HepG2 (cell line): ENCODE measurements around the gene CCT6A. TPM values are rescaled to one million over a fixed set of nuclear protein-coding genes. Genes with fewer than 3 reads are reported as not detected.

Experiments used
- GFI1 ChIP-seq: sonication (generic); formaldehyde crosslinking; IDR thresholded peaks from 2 replicates; pipeline ENCODE4 v1.5.0; 2020; ENCODE audit warnings: missing genetic modification reagents, mild to moderate bottlenecking, borderline replicate concordance
- HHEX ChIP-seq: IDR thresholded peaks from 2 replicates; pipeline ENCODE4 v1.6.1; 2016; ENCODE audit warnings: control low read depth
- HMGXB4 ChIP-seq, 2 experiments: sonication (generic) in 1 of 2; formaldehyde crosslinking in 1 of 2; IDR thresholded peaks; 2 replicates each; pipeline versions ENCODE4 v1.4.0 to v1.6.1; 2018 to 2020; ENCODE audit warnings: missing genetic modification reagents in 2 of 2, borderline replicate concordance in 1 of 2, low read depth in 1 of 2, mild to moderate bottlenecking in 1 of 2, missing biosample characterization in 1 of 2
- HOXD1 ChIP-seq: sonication (generic); formaldehyde crosslinking; IDR thresholded peaks from 2 replicates; pipeline ENCODE4 v1.5.0; 2020; ENCODE audit warnings: missing genetic modification reagents
- KDM3A ChIP-seq: IDR thresholded peaks from 2 replicates; pipeline ENCODE4 v1.6.1; 2018; ENCODE audit warnings: low read depth, missing compliant biosample characterization
- KLF12 ChIP-seq: sonication (generic); formaldehyde crosslinking; IDR thresholded peaks from 2 replicates; pipeline ENCODE4 v1.4.0; 2020; ENCODE audit warnings: missing genetic modification reagents, borderline replicate concordance
- NFKBIZ ChIP-seq: IDR thresholded peaks from 2 replicates; pipeline ENCODE4 v1.6.1; 2018; ENCODE audit warnings: missing genetic modification reagents, missing compliant biosample characterization
- NR2F2 ChIP-seq: IDR thresholded peaks from 2 replicates; pipeline ENCODE4 v1.6.1; 2012; ENCODE audit warnings: low read depth, inconsistent platforms, borderline replicate concordance
- SRY ChIP-seq: sonication (generic); formaldehyde crosslinking; IDR thresholded peaks from 2 replicates; pipeline ENCODE4 v1.8.0; 2022; ENCODE audit warnings: mild to moderate bottlenecking, missing genetic modification reagents
- ZMYM3 ChIP-seq: sonication (generic); formaldehyde crosslinking; IDR thresholded peaks from 2 replicates; pipeline ENCODE4 v1.5.1; 2020; ENCODE audit warnings: mild to moderate bottlenecking, missing genetic modification reagents
- ZNF260 ChIP-seq: sonication (generic); formaldehyde crosslinking; IDR thresholded peaks from 2 replicates; pipeline ENCODE4 v1.4.0; 2020; ENCODE audit warnings: missing genetic modification reagents, low read depth, mild to moderate bottlenecking, borderline replicate concordance
- ZNF329 ChIP-seq: sonication (generic); formaldehyde crosslinking; IDR thresholded peaks from 2 replicates; pipeline ENCODE4 v1.9.0; 2021; ENCODE audit warnings: low read depth, mild to moderate bottlenecking, missing genetic modification reagents
- polyA plus RNA-seq, 8 experiments: library from polyadenylated mRNA; depleted of rRNA in 3 of 8; stranded (reverse) in 7 of 8; unstranded in 1 of 8; fragments of >200 nt; fragmentation: Illumina TruSeq in 4 of 8; extraction: Trizol in 4 of 8; gene quantifications; 2 replicates each; pipeline versions ENCODE4 v1.2.1 to v1.2.3, GENCODE V29; 2011 to 2016; ENCODE audit warnings: low read depth in 4 of 8, missing spikeins in 1 of 8, mixed read lengths in 1 of 8; ENCODE audit not compliant: insufficient read depth in 1 of 8
- total RNA-seq, 5 experiments: library from RNA; depleted of rRNA; stranded (reverse); fragments of >200 nt; fragmentation: Illumina TruSeq; extraction: Trizol; gene quantifications; 2 replicates each; pipeline ENCODE4 v1.2.3, GENCODE V29; 2016; ENCODE audit warnings: low read depth in 1 of 5
- TF ChIP-seq, protein P1 (sequence below): sonication (generic); formaldehyde crosslinking; IDR thresholded peaks from 2 replicates; pipeline ENCODE4 v1.4.0; 2020; ENCODE audit warnings: missing genetic modification reagents

The CCT6A gene
- total and polyA plus RNA-seq, 2 of the 13 experiments (the other 11 are each of a cell fraction or from before 2014, with no cell fraction given) = 219 to 292 TPM

DNA sequence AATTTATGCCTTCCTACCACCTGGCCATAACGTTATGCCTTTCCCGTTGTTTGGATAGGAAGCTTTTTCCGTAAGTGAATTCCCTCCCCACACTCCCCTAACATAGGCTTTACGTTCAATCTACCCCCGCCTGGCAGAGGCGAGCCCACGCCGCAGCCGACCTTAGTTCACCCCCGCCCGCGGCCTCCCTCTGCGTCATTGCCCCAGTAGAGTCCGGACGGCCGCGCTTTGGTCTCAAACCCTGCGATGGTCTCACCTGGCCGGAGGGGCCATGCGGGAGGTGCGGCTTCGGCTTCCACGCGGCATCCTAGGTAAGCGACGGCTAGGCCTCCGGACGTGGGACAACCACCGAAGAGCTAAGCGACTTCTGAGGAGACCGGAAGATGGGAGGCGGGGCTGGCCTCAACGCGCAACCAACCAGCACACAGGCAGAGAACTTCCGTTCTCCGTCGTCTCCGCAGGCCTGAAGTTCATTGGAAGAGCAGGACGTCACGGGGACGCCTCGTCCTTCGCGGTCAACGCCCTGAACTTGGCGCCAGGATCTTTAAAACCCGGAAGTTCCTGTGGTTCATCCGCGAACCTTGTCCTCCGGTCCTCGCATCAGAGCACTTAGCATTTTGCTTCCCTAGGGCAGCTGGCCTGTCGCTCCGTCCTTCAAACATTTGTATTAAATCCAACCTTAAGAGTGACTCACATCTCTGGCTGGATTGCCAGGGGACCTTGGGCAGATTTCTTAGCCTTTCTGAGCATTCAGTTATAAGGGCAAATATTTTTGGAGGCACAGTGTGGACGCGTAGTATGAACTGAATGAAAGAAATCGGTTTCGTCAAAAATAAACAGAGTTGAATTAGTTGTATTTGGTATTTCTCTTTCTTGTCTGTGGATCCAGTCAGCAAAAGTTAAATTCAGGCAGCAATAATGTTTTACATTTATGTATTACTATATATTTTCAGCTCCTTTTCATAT lies 54.8 kb downstream of the CCT6A start, which contains the start of gene CHCHD2 (continued):
- TF ChIP-seq GFI1 (CRISPR knock-in tag) (no peak), KDM3A (CRISPR knock-in tag) (peak; percentile 58), NR2F2 (no peak; the same call in 1 of the 2 replicates), ZNF260 (CRISPR knock-in tag) (no peak), HHEX (no peak; the same call in 1 of the 2 replicates), ZNF329 (CRISPR knock-in tag) (no peak), HMGXB4 (CRISPR knock-in tag; IDR thresholded peaks at IDR 0.05; ENCODE audit: borderline replicate concordance in 1 of 2, low read depth in 1 of 2) (peak in 1 of 2 experiments; percentile 79), KLF12 (CRISPR knock-in tag) (no peak; the same call in 1 of the 2 replicates), NFKBIZ (CRISPR knock-in tag) (peak; percentile 38; the same call in 1 of the 2 replicates), SRY (CRISPR knock-in tag) (peak; percentile 80; the same call in 1 of the 2 replicates), HOXD1 (CRISPR knock-in tag) (no peak), ZMYM3 (CRISPR knock-in tag) (no peak)
- TF ChIP-seq, protein P1, sequence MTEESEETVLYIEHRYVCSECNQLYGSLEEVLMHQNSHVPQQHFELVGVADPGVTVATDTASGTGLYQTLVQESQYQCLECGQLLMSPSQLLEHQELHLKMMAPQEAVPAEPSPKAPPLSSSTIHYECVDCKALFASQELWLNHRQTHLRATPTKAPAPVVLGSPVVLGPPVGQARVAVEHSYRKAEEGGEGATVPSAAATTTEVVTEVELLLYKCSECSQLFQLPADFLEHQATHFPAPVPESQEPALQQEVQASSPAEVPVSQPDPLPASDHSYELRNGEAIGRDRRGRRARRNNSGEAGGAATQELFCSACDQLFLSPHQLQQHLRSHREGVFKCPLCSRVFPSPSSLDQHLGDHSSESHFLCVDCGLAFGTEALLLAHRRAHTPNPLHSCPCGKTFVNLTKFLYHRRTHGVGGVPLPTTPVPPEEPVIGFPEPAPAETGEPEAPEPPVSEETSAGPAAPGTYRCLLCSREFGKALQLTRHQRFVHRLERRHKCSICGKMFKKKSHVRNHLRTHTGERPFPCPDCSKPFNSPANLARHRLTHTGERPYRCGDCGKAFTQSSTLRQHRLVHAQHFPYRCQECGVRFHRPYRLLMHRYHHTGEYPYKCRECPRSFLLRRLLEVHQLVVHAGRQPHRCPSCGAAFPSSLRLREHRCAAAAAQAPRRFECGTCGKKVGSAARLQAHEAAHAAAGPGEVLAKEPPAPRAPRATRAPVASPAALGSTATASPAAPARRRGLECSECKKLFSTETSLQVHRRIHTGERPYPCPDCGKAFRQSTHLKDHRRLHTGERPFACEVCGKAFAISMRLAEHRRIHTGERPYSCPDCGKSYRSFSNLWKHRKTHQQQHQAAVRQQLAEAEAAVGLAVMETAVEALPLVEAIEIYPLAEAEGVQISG (CRISPR knock-in tag) = peak; percentile 90
